Stimulated activated CD8-positive, alpha-beta memory T cell treated with anti-CD3 and anti-CD28 coated beads, Interleukin-15, amount 100 ng/mL, for 48 hours (primary cell): ENCODE measurements around the gene RAPGEF1.
A peak's percentile ranks its signal among the peaks of the same experiment; 100 is the strongest.
"Not testable (repeated sequence)": the region's sequence is repeated elsewhere in the genome, so short reads cannot be mapped to it uniquely, and the experiment has no call there.

Experiments used
- DNase-seq, 2 donors: peaks; one replicate each; pipeline ENCODE4 v3.0.0-alpha.2; 2020; ENCODE audit warnings: low read depth in 2 of 2

The RAPGEF1 gene

DNA sequence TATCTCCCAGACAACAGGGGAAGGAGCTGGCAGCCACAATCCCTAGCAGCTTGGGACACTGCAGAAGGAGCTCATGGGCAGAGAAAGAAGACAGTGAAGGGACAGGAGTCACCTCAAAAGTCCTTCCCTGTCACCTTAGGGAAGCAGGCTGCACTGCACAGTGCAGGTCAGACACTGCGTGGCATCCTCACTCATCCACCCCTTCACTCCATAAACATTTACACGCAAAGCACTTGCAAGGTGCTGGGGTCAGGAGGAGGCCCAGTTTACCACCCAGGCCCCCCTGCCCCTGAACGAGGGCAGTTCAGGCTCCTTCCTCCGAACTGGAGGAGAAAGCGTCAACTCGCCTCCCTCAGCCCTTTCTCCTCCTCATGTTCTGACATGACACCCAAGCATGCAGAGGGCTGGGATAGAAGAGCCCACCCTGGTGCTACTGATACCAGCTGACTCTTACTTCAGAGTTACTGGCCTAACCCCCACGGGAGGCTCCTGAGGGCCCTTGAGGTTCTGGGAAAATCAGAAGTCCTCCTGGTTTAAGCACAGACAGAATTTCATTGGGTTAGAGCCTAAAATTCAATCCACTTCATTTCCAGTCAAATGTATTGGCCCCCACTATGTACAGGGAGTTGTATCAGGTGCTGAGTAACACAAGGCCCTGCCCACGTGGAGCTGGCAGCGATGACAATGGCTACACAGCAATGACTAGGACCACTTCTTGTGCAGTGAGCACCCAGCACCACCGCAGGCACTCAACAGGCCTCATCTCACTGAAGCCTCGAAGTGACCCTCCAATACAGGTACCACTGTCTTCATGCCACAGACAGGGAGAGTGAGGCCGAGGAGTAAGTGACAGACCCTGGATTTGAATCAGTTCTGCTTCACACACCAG, 70.4 kb downstream of the RAPGEF1 start:
- no peak for DNase-seq

DNA sequence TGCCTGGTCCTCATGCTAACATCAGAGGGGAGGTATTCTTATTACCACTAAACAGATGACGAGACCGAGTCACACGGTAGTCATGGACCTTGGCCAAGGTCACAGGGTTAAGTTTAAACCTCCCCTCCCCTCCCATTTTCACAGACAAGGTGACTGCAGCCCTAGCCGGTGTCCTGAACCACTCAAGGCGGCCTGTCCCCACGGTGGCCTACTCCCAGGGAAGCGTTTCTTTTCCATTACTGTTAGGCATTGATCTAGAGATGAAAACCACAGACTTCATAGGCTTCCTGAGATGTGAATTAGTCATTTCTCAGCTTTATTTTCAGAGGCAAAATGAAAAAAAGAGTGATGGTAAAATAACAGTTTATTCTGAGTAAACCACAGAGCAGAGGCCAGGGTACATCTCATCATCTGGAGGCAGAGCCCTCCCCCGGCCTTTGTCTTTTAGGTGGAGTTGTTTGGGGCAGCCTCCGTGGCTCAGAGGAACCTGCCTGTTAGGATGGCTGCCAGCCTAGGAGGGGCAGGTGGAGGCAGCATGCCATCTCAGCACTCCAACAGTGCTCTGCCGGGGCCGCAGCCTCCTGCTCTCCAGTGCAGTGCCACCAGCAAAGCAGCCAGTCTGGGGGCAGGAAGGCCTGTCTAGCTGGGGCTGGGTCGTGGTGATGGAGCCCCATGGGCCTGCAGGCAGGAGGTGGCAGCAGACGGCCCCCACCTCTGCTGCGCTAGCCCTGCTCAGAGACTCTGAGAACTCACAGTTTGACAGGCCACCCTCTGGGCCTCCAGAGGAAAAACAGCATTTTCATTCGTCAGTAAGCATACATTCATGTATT, 71.2 kb downstream of the RAPGEF1 start:
- peak; percentile 66 to 70 for DNase-seq

DNA sequence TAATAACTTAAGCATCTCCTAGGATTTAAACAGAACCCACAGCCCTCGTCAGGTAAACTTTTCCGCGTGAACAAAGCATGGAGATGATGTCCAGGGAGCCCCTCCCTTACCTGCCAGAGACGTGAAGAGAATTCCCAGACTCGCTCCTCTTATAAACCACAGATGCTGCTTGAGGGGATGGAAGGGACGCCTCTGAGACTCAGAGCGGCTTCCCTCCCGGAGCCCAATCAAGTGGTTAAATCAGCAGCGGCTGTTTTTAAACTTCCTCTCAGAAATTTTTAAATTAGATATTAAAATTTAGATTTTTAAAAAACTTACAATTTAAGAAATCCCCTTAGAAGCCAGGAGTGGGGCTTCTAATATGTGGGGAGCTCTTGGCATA, 71.8 kb downstream of the RAPGEF1 start:
- DNase-seq, result no peak

DNA sequence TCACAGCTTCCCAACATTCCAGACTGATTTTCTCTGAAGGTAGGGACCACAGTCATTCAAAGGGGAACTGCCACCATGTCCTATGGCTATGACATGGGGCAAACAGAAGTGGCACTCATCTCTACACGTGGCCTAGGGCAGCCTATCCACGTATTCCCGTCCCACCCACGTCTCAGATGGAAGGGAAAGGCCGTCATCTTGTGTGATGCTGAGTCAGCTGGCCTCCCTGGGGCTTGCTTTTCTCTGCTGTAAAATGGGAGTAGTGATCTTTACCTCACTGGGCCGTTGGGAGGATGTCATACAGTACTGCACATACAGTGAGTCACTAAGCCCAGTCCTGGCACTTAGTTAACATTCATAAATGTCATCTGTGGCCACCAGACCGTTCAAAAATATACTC, 72.3 kb downstream of the RAPGEF1 start:
- DNase-seq, result peak in 1 of 2 donors; percentile 57

DNA sequence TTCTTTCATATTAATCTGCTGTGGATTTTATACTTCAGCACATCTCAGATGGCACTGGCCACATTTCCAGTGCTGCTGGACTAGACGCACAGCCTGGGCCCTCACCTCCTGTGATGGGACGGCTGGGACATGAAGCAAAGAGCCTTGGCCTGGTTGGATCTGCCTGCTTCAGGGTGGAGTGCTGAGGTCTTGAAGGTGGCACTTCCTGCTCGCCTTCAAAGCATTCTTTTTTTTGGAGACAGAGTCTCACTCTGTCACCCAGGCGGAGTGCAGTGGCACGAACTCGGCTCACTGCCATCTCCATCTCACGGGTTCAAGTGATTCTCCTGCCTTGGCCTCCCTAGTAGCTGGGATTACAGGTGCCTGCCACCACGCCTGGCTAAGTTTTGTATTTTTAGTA, 73.1 kb downstream of the RAPGEF1 start:
- DNase-seq, result no peak

DNA sequence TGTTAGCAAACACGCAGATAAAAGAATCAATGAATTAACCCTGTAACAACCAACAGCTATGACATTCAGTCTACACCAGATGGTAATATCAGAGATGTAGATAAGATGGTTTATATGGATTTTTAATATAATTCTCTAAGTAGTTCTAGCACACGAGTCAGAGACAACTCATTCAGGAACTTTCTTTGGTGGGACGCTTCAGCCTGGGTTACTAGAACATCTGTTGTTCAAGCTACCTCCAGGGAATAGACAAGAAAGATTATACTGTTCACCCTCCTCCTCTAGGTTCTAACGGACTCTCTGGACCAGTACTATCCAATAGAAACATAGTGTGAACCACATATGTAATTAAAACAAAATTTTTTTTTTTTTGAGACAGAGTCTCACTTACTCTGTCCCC, 73.8 kb downstream of the RAPGEF1 start:
- DNase-seq, result no peak

DNA sequence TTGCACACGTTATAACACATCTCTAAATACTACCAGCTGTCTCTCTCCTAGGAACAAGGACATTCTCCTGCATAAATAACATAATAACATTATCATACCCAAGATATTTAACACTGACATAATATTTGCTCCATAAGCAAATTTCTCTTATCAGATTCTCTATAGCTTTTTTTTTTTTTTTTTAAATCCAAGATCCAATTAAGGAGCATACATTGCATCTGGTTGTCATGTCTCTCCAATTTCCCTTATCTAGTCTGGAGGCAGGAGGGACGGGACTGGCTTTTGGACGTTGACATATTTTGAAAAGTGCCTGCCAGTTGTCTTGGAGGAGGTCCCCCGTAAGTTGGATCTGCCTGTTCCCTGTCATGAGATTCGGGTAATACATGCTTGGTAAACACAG, 76.6 kb downstream of the RAPGEF1 start:
- no peak for DNase-seq

DNA sequence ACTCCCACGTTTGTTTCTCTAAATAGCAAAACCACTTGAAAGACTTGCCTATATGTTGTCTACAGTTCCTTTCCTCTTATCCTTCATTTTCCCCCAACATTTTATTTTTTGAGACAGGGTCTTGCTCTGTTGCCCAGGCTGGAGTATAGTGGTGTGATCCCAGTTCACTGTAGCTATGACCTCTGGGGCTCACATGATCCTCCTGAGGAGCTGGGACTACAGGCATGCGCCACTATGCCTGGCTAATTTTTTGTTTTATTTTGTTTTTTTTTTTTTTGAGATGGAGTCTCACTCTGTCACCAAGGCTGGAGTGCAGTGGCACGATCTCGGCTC, 77.6 kb downstream of the RAPGEF1 start:
- not testable (repeated sequence) for DNase-seq

DNA sequence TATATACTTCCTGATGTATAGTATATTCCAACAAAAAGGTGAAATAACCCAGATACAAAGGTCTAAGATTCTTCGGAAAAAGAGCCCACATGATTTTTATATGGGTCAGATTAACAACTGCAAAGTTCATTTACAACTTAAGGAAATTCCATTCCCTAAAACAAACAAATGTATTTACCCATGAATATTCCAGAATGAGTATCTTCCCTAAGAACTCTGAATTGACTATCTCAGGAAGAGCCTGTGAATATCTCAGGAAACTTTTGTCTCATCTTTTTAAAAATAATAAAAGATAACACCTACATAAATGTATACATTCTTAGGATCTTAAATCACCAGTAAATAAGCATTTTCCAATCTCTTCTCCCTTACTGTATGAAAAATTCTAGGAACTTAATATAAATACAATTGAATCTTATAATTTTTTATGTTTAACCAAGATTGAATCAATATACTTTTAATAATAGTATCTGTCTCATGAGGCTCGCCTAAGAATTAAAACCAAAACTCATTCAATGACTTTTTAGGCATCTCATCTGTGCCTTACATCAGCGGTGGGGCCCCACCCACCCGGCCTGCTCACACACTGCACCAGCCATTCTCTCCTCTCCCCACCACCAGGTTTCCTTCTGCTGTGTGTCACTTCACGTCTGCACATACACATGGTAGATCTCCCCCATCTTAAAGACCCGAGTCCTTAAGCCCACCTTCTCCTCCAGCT, 78.1 kb downstream of the RAPGEF1 start:
- DNase-seq, result peak in 1 of 2 donors; percentile 65

DNA sequence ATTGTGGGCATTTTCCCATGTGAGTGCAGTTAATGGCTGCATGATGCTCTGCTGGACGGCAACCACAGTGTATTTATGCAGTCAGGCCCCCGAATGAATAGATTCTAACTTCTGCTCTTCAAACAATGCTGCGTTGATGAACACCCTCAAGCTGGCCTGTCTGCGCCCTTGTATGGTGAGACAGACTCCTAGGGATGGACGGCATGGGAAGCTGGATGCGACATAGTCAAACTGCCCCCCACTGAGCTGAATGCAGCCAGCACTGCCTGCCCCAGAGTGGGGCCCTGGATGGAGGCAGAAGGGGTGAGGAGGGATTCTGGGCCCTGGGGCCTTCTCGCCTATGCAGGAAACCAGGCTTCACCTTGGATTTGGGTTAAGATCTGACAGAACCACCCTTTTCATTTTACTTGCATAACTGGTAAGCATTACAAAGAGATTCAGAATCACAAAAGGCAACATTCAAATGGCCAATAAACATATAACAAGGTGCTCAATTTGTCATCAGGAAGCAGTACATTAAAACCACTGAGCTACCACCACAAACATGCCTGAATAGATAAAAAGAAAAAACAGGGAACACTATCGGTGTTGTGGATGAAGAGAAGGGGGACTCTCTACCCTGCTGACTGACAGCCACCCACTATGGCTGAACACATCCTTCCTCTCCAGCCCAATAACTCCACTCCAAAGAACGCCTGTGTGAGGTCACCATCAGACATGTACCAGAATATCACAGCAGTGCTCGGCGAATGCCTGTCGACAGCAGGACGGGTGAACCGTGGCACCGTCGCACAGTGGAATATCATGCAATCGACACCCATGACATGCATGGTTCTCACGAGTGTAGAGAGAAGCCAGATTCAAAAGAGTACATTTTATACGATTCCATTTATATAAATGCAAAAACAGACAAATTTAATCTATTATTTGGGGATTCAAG, 79.1 kb downstream of the RAPGEF1 start:
- no peak for DNase-seq

DNA sequence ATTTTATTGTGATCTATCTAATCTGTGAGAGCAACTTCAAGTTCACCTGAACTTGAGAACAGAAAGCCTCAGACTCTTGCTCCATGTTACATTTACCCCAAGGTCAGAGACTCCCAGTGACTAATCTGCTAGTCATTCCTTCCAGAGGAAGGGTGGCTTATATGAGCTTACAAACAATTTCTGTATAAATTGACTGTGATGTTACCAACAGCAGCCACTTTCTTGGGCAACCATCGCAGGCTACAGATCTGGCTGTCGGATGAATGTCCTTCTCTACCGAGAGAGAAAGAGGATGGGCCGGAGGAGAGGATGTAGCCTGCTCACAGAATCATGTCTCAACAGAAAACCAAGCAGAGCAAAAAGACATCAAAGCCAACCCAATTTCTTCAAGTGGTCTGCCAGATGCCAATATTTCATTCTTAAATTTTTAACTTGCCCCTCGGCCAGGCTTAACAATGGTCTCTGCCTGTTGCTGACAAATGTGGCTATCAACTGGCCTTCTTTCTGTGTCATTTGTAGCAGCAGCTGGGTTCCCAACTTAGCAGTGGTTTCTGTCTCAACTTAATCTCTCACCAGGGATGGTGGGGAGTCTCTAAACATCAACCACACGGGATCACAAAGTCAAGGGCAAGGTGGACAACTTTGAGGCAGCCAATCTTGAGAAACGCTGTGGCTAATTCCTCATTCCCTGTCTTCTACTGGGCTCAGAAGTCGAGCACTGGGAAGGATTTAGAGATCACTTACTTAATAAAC, 81.3 kb downstream of the RAPGEF1 start:
- no peak for DNase-seq

DNA sequence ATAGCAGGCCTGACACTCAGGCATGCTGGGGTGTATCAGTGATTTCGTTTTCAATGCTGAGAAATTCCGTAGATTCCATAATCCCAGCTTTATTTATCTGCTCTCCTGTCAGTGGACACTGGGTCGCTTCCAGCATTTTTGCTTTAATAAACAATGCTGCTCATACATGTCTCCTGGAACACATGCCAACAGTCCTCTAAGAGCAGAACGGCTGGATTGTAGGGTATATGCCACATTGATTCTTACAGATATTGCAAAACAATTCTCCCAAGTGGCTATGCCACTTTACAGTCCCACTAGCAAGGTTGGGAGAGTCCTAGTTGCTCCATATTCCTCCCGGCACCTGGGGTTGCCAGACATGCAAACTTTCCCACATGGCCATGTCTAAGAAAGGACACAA, 81.9 kb downstream of the RAPGEF1 start:
- no peak for DNase-seq

DNA sequence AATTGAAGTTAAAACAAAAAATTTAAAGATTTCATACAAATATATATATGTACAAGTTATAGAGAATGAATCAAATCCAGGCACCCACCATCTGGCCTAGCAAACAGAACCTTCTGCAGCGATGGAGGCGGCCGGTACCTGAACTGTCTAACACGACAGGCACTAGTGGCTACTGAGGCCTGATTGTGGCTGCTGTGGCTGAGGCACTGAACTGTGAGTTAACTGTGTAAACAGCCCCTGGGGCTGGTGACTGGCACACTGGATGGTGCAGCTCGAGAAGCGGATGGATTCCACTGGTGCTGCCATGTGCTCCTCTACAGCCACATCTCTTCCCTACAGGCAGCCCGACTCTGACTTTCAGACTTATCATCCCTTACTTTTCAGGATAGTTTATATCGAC, 82.4 kb downstream of the RAPGEF1 start:
- no peak for DNase-seq

DNA sequence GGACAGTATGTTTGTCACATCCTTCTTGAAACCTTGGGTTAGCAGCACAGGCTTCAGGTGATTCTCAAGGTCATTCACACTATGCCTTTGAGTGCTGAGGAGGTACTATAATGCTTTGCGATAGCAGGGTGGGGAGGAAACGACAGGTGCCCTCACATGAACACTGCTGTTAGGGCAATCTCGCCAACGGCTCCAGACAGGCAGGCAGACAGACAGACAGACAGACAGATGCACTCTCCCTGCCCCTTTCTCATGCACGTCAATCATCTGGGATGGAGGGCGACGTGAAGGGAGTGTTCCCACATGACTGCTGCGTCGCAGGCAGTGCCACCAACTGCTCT, 82.9 kb downstream of the RAPGEF1 start:
- DNase-seq, result no peak

DNA sequence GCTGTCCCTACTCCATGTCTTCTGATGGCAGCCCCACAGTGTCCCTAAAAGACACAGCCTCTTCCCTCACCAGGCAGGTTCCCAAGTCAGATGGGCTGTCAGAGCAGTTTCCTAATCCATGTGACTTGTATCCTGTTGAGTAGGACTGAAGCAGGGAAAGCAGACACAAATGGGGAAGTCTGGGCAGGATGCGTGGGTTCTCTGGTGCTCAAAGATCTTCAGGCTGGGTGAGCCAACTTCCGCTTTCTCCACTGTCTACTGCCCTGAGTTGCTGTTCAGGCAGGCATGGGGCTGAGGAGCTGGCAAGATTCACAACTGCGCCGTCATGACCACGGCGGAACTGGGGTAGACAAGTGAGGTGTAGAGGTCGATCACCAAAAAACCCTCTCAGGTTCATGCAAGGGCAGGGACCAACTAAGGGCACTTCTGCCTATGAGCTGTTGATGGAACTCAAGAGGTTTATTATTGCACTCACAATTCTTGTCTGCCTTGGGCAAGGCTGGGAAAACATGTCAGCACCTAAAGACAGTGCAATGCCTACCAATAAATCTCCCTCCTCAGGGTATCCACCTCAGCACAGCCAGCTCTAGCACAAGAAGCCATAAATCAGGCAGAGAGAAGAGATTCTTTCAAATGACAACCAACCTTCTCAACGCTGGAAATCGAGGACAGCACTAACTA, 83.4 kb downstream of the RAPGEF1 start:
- no peak for DNase-seq

DNA sequence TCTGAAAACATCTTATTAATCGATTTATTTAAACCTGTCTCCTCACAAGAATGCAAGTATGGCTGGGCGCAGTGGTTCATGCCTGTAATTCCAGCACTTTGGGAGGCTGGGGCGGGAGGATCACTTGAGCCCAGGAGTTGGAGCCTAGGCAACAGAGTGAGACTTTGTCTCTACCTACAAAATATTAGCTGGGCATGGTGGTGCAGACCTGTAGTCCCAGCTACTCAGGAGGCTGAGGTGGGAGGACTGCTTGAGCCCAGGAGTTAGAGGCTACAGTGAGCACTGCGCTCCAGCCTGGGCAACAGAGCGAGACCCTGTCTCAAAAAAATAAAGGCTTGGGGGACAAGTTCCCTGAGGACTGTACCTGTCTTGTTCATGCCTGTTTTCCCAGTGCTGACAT, 85.5 kb downstream of the RAPGEF1 start:
- DNase-seq, result not testable (repeated sequence)

DNA sequence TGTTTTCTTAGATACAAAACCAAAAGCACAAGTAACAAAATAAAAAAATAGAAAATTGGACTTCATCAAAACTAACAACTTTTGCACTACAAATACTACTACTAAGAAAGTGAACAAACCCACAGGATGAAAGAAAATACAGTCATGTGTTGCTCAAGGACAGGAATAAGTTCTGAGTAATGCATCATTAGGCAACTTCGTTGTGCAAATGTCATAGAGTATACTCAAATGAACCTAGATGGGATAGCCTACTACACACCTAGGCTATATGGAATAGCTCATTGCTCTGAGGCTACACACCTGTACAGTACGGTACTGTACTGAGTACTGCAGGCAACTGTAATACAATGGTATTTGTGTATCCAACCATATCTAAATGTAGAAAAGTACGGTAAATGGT, 88.3 kb downstream of the RAPGEF1 start:
- no peak for DNase-seq

DNA sequence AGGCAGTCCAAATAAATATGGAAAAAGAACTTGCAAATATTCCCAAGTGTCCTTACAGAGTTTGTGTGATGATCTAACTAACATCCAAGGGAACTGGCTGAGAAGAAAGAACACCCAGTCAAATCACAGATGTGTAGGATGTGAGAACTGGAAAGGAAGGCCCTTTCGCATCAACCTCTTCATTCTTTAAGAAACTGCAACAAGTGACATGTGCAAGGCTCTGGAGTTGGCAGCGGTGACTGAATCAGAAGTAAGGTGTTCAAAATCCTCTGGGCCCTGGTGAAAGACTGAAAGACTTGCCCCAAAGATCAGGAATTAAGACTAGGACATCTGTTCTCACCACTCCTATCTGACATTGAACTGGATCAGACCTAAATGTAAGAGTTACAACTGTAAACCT, 88.7 kb downstream of the RAPGEF1 start:
- no peak for DNase-seq

DNA sequence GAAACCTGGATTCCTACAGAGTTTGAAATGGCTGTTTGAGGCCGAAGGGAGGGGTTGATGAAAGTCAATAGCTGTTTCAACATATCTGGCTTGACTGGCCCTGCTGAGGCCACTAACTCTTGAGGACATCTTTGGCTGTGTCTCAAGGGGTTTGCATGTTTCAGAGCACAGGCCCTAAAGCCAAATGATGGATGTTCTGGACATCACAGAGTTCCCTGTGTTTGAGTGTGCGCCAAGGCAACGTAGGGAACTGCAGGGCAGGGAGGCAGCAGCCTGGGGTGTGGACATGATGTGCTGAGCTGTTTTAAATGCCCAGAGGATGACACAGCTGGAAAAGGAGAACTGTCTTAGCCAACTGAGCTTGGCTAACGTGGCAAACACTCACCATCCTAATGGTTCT, 89.6 kb downstream of the RAPGEF1 start:
- no peak for DNase-seq

DNA sequence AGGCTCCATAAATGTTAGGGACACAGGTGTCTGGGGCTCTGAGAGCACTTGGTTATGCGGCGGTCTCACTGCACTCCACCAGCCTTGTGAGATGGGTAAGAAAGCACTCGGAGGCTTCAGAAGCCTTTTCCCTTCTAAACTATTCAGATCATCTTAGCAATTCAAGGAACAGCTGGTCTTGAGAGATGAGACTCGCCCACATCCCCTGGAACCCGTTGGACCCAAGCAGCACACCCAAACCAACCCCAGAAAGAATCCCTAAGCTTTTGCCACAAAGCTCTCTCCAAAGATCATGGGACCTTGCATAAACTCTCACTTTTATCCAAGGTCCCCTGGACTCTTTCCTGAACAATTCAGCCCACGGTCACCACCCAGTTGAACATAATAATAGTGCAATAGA, 90.2 kb downstream of the RAPGEF1 start:
- no peak for DNase-seq
